HL-60 (cell line): ENCODE results near the gene RPS19BP1.

Experiments
- DNase-seq, 2 experiments: peaks; one replicate each; pipeline ENCODE4 v3.0.0-alpha.2; 2010 to 2020; ENCODE audit warnings: low read depth in 1 of 2, low spot score in 1 of 2
- H3K27ac ChIP-seq: fragments of 250-450 bp; sonication (Bioruptor Pico); replicated peaks from 2 replicates; pipeline ENCODE4 v1.5.1; 2020; ENCODE audit warnings: mild to moderate bottlenecking, moderate library complexity
- H3K27me3 ChIP-seq: fragments of 250-450 bp; sonication (Bioruptor Pico); 2 replicates; pipeline ENCODE4 v1.5.1; 2021; ENCODE audit warnings: mild to moderate bottlenecking, moderate library complexity; ENCODE audit not compliant: insufficient read depth, poor library complexity, severe bottlenecking
- H3K4me3 ChIP-seq: replicated peaks from 2 replicates; pipeline ENCODE4 v1.5.1; 2011; ENCODE audit warnings: mild to moderate bottlenecking, control low read depth, low read length; ENCODE audit not compliant: insufficient read depth
- CTCF ChIP-seq: IDR thresholded peaks from one replicate; pipeline ENCODE4 v1.5.1; 2011; ENCODE audit warnings: low read length, control low read depth, inconsistent platforms; ENCODE audit not compliant: insufficient read depth
- GABPA ChIP-seq: IDR thresholded peaks from 2 replicates; pipeline ENCODE4 v1.6.1; 2012; ENCODE audit warnings: low read depth
- POLR2AphosphoS5 ChIP-seq: IDR thresholded peaks from 2 replicates; pipeline ENCODE4 v1.6.1; 2012; ENCODE audit warnings: low read depth
- REST ChIP-seq: IDR thresholded peaks from 2 replicates; pipeline ENCODE4 v1.6.1; 2012; ENCODE audit warnings: low read depth; ENCODE audit not compliant: insufficient replicate concordance
- SPI1 ChIP-seq: IDR thresholded peaks from 2 replicates; pipeline ENCODE4 v1.6.1; 2012; ENCODE audit warnings: low read depth, mild to moderate bottlenecking, borderline replicate concordance

The RPS19BP1 gene

GRCh38 chr22:39580006-39580441, 47.5 kb upstream of the RPS19BP1 start:
- no peak for TF ChIP-seq CTCF
- TF ChIP-seq SPI1 = no peak
- no peak for TF ChIP-seq REST
- no peak for TF ChIP-seq POLR2AphosphoS5
- TF ChIP-seq GABPA = no peak
- no peak overlapping the region for H3K4me3 ChIP-seq
- H3K27ac ChIP-seq = no peak overlapping the region
- no peak for DNase-seq
- peaks cover 12% of the 10 kb centered on the region for H3K27me3 ChIP-seq

DNA sequence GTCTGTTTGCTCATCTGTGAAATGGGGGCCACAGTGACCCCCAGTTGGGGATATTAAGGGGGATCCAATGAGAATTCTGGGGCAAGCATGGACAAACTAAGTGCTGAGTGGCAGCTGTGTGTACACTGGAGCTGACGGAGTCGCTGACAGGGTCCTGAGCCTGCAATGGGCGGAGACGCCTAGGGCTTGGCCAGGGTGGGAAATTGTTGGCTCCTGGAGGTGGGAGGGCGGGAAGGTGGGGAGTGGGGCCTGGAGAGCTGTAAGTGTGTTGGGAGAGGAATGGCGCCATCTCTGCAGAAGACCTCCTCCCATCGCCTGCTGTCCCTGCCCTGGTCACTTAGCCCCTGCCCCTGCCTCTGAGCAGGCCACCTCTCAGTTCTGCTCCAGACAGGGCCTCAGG, 45.4 kb upstream of the RPS19BP1 start:
- DNase-seq = no peak
- Histone ChIP-seq H3K27ac (no peak overlapping the region), H3K4me3 (no peak overlapping the region), H3K27me3 (peaks cover 12% of the 10 kb centered on the region)
- TF ChIP-seq SPI1 = no peak
- TF ChIP-seq REST = no peak
- TF ChIP-seq GABPA = no peak
- TF ChIP-seq POLR2AphosphoS5 = no peak
- no peak for TF ChIP-seq CTCF

DNA sequence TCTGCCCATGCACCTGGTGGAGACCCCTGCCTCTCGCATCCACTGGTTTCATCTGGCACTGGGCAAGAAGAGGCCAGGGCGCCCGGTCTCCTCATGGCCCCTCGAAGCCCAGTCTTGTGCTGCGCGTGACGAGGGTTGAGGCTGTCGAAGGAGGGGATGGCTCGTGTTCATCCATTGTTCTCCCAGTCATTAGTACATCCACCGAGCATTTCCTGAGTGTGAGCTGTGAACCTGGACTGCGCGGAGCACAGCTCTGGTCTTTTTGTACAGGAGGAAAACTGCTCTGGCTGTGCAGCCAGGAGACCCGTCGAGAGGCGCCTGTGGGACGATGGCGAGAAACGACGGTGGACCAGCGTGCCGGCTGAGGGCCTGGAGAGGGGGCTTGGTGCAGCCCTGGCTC, 44.8 kb upstream of the RPS19BP1 start:
- peaks cover 12% of the 10 kb centered on the region for H3K27me3 ChIP-seq
- H3K27ac ChIP-seq = no peak overlapping the region
- TF ChIP-seq POLR2AphosphoS5 (no peak), SPI1 (no peak), REST (no peak), GABPA (no peak), CTCF (no peak)
- no peak overlapping the region for H3K4me3 ChIP-seq
- DNase-seq = no peak
